MCF 10A (cell line): ENCODE measurements around the gene ZBTB5. TPM values are rescaled to one million over a fixed set of nuclear protein-coding genes. Genes with fewer than 3 reads are reported as not detected.
"Not testable (repeated sequence)": the region's sequence is repeated elsewhere in the genome, so short reads cannot be mapped to it uniquely, and the experiment has no call there.

Experiments
- Bru-seq: library from RNA; stranded (reverse); fragments of 400-500 nt; gene quantifications from one replicate; lab custom pipeline; 2021; lab: Mats Ljungman, UMichigan
- BruChase-seq, 2 experiments: library from RNA; stranded (reverse); fragments of 400-500 nt; gene quantifications; one replicate each; lab custom pipeline; 2021; lab: Mats Ljungman, UMichigan
- BruUV-seq: library from RNA; stranded (reverse); fragments of 400-500 nt; replicated peaks from 2 replicates; lab custom pipeline; 2021; lab: Mats Ljungman, UMichigan
- CTCF ChIA-PET: fragments of 300-600 bp; sonication (Branson Sonifier 250); formaldehyde crosslinking; extraction: SDS; loops from one replicate; lab custom pipeline; 2021; ENCODE audit warnings: antibody characterized with exemption, inconsistent platforms; lab: Yijun Ruan, JAX
- POLR2A ChIA-PET: fragments of 300-600, 350-650 bp; sonication (Branson Sonifier 250); formaldehyde crosslinking; extraction: SDS; loops from one replicate; lab custom pipeline; 2020; ENCODE audit warnings: antibody characterized with exemption, inconsistent platforms; lab: Yijun Ruan, JAX
- DNase-seq: peaks from one replicate; pipeline ENCODE4 v3.0.0-alpha.2; 2018; ENCODE audit not compliant: unreplicated experiment
- H3K27ac Mint-ChIP-seq: one replicate; pipeline ENCODE4 v1.8.0; 2022; ENCODE audit warnings: mild to moderate bottlenecking, low read depth, mixed read lengths; ENCODE audit not compliant: unreplicated experiment
- H3K27me3 Mint-ChIP-seq: one replicate; pipeline ENCODE4 v1.8.0; 2022; ENCODE audit warnings: mixed read lengths; ENCODE audit not compliant: insufficient read depth, unreplicated experiment
- H3K36me3 Mint-ChIP-seq: one replicate; pipeline ENCODE4 v1.8.0; 2022; ENCODE audit warnings: mild to moderate bottlenecking, moderate library complexity, mixed read lengths; ENCODE audit not compliant: insufficient read depth, unreplicated experiment
- H3K4me1 Mint-ChIP-seq: one replicate; pipeline ENCODE4 v1.8.0; 2022; ENCODE audit warnings: mixed read lengths; ENCODE audit not compliant: insufficient read depth, unreplicated experiment
- H3K4me3 Mint-ChIP-seq: one replicate; pipeline ENCODE4 v1.8.0; 2022; ENCODE audit warnings: mild to moderate bottlenecking, moderate library complexity, mixed read lengths; ENCODE audit not compliant: unreplicated experiment
- H3K9me3 Mint-ChIP-seq: one replicate; pipeline ENCODE4 v1.8.0; 2022; ENCODE audit warnings: mixed read lengths; ENCODE audit not compliant: unreplicated experiment
- intact Hi-C: fragments of 100-400 bp; cut with micrococcal nuclease; formaldehyde crosslinking; loops from 2 replicates; pipeline ENCODE4 v1.14.1; 2022
- long read RNA-seq: library from polyadenylated mRNA; stranded (forward); transcript quantifications from one replicate; pipeline ENCODE4 v2.0.0, GENCODE V29; 2022
- total RNA-seq: library from RNA; stranded (reverse); gene quantifications from 2 replicates; pipeline ENCODE4 v1.2.3, GENCODE V29; 2022
- TF ChIP-seq, protein P1 (sequence below): fragments of 200-600 bp; IDR thresholded peaks from one replicate; pipeline ENCODE4 v1.8.0; 2022; ENCODE audit warnings: antibody characterized with exemption, mild to moderate bottlenecking; ENCODE audit not compliant: unreplicated experiment

Gene ZBTB5
- total RNA-seq (8.9 and 9.0 TPM in 2 replicates), Bru-seq, nascent RNA (percentile 79 among the genes with signal in this experiment), BruChase-seq, experiment 1, labeled RNA remaining after a 6-hour chase (percentile 49 among the genes with signal in this experiment), BruChase-seq, experiment 2, labeled RNA remaining after a 2-hour chase (percentile 78 among the genes with signal in this experiment)
- long read RNA-seq, partial matches to known transcripts: 0 of 5 reads
- long read RNA-seq, other reads (novel, unspliced or antisense): 5 of 5 reads

DNA sequence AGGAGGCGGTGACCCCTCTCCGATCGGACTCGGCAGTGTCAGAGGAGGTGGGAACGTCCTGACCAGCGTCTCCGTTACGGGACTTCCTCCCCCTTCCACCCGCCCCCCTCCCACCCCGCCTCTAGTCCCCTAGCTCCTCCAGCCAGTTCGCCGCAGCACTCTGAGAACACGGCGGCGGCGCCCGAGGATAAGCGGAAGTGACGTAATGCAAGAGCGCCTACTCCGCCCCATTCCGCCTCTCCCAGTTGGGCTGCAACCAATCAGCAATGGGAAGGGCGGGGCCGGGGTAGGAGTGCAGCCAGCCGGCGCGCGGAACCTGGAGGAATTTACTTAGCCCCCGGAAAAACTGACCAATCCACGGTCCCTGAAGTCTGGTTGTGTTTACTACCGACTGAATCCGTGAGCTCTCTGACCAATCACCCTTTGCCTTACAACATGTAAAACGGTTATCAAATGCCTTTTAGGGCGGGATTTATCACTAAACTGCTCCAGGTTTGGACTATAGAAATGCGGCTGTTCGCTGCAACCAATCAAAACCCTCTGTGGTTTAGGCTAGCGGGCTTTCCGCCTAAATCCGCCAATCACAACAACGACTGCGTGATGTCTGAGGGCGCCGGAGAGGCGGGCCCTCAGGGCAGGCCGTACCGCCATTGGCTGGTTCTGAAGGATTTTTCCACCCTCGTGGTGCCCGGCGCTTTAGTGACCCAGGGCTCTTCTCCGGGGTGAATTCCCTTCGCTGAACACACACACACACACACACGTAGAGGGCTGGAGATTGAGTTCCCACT is at the start of gene ZBTB5:
ZBTB5 (minus strand) TSS at position 202 of the 788 bp plus-strand sequence. CDS start 22,899 bp downstream, outside the sequence.
- POLR2A ChIA-PET: interaction anchor here (0.6 to 5.5 kb wide), 31 partner anchors 8 to 1069 kb away, joined by 3 to 75 read pairs (median 6); partner anchors contain the start of genes DCAF10, EXOSC3, FBXO10 and GRHPR
- intact Hi-C loops: no loop called here
- peaks cover 22% of the 10 kb centered on the region for H3K4me1 Mint-ChIP-seq

GRCh38 chr9:37514999-37515398 is 49.7 kb upstream of the ZBTB5 start:
- no peak overlapping the region for H3K27ac Mint-ChIP-seq
- H3K4me1 Mint-ChIP-seq: no peaks in the 10 kb centered on the region
- H3K4me3 Mint-ChIP-seq: no peak overlapping the region
- ChIA-PET CTCF (no interaction called here), POLR2A (interaction anchor here (1.8 kb wide), 1 partner anchor 29 kb away, joined by 4 read pairs; no protein-coding TSS in a partner anchor)
- no peaks in the 10 kb centered on the region for H3K36me3 Mint-ChIP-seq
- TF ChIP-seq, protein P1, sequence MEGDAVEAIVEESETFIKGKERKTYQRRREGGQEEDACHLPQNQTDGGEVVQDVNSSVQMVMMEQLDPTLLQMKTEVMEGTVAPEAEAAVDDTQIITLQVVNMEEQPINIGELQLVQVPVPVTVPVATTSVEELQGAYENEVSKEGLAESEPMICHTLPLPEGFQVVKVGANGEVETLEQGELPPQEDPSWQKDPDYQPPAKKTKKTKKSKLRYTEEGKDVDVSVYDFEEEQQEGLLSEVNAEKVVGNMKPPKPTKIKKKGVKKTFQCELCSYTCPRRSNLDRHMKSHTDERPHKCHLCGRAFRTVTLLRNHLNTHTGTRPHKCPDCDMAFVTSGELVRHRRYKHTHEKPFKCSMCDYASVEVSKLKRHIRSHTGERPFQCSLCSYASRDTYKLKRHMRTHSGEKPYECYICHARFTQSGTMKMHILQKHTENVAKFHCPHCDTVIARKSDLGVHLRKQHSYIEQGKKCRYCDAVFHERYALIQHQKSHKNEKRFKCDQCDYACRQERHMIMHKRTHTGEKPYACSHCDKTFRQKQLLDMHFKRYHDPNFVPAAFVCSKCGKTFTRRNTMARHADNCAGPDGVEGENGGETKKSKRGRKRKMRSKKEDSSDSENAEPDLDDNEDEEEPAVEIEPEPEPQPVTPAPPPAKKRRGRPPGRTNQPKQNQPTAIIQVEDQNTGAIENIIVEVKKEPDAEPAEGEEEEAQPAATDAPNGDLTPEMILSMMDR: no peak
- no peaks in the 10 kb centered on the region for H3K9me3 Mint-ChIP-seq
- BruUV-seq: no TSS peak
- intact Hi-C loops: no loop called here
- DNase-seq: no peak
- no peaks in the 10 kb centered on the region for H3K27me3 Mint-ChIP-seq

More for the DNA sequence above, at the start of gene ZBTB5:
- peak within 1 kb of the TSS; percentile 95 for H3K27ac Mint-ChIP-seq
- TF ChIP-seq, protein P1: no peak
- peak; percentile 99 for DNase-seq
- peak within 1 kb of the TSS; percentile 92 for H3K4me3 Mint-ChIP-seq
- no peaks in the 10 kb centered on the region for H3K9me3 Mint-ChIP-seq
- no peaks in the 10 kb centered on the region for H3K27me3 Mint-ChIP-seq
- no TSS peak for BruUV-seq
- H3K36me3 Mint-ChIP-seq: peaks cover 9% of the 10 kb centered on the region
- CTCF ChIA-PET: interaction anchor here (0.9 to 1.4 kb wide), 3 partner anchors 21 to 58 kb away, joined by 3 to 4 read pairs (median 4); no protein-coding TSS in a partner anchor

DNA sequence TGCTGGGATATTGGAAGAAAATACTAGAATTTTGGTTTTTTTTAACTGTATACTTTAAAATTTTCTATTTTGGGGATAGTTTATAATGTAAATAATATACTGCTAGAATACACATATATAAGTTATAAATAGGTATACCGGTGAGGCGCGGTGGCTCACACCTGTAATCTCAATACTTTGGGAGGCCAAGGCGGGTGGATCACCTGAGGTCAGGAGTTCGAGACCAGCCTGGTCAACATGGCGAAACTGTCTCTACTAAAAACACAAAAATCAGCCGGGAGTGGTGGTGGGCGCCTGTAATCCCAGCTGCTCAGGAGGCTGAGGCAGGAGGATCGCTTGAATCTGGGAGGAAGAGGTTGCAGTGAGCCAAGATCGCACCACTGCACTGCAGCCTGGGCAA is 49.2 kb upstream of the ZBTB5 start:
- H3K36me3 Mint-ChIP-seq, H3K27me3 Mint-ChIP-seq, H3K27ac Mint-ChIP-seq, H3K9me3 Mint-ChIP-seq, DNase-seq, BruUV-seq, H3K4me3 Mint-ChIP-seq, H3K4me1 Mint-ChIP-seq, intact Hi-C loops: not testable (repeated sequence)
- ChIA-PET CTCF (interaction anchor here (1.2 kb wide), 1 partner anchor 887 kb away, joined by 3 read pairs; no protein-coding TSS in a partner anchor), POLR2A (interaction anchor here (0.6 to 1.8 kb wide), 2 partner anchors 28 to 92 kb away, joined by 3 to 4 read pairs; no protein-coding TSS in a partner anchor)

GRCh38 chr9:37512437-37512836 is 47.2 kb upstream of the ZBTB5 start:
- no peak overlapping the region for H3K27ac Mint-ChIP-seq
- H3K27me3 Mint-ChIP-seq: no peaks in the 10 kb centered on the region
- BruUV-seq: no TSS peak
- TF ChIP-seq, protein P1: no peak
- ChIA-PET CTCF (no interaction called here), POLR2A (interaction anchor here (1.1 kb wide), 1 partner anchor 11 kb away, joined by 4 read pairs; no protein-coding TSS in a partner anchor)
- no peak for DNase-seq
- no peak overlapping the region for H3K4me3 Mint-ChIP-seq
- peaks cover 10% of the 10 kb centered on the region for H3K36me3 Mint-ChIP-seq
- H3K9me3 Mint-ChIP-seq: no peaks in the 10 kb centered on the region
- H3K4me1 Mint-ChIP-seq: no peaks in the 10 kb centered on the region
- intact Hi-C loops: no loop called here
